HG02610 (cell line): ENCODE results near the gene LDB3.
A peak's percentile ranks its signal among the peaks of the same experiment; 100 is the strongest.

Source experiments
- ATAC-seq: cut with Tn5 transposase; IDR thresholded peaks from one replicate; pipeline ENCODE4 v1.9.1; 2021; ENCODE audit warnings: mild to moderate bottlenecking, moderate library complexity; ENCODE audit not compliant: unreplicated experiment

Gene LDB3

DNA sequence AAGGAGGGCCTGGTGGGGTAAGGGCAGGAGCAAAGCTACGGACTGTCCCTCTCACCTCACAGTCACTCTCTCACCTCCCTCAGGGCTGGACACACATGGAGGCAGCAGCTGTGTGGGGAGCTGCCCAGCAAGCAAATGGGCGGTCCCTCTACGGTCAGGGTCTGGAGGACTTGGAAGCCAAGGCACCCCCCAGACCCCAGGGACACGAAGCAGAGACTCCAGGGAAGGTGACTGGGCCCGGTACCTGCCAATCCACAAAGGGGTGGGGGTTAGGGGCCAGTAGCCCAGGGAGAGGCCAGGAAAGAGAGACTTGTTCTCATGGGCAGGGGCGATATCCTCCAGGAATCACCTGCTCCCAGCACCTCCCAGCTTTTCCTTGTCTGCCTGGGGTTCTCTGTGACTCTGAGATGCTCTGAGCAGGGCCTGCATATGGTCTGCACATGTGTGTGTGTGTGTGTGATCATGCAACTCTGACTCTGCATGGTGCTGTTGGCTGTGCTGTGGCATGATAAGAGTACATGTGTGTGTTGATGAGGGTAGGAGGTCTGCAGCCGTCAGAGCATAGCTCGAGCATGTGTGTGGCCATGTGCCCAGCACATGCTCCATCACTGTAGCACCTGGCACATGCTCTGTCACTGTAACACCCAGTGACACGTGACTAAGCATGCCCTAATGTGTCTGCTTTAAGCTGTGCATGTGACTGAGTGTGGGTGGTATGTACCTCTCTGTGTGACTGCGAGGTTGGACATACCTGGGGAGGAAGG lies 4.6 kb upstream of the LDB3 start:
- ATAC-seq: no peak

- no peak for ATAC-seq
Observed at GRCh38 chr10:86664341-86665217, 3.7 kb upstream of the LDB3 start.

GRCh38 chr10:86665218-86665607 lies 3.1 kb upstream of the LDB3 start:
- ATAC-seq: no peak

- no peak for ATAC-seq
Observed at GRCh38 chr10:86665868-86666267, 2.4 kb upstream of the LDB3 start.

GRCh38 chr10:86666538-86666937 lies 1.8 kb upstream of the LDB3 start:
- no peak for ATAC-seq

DNA sequence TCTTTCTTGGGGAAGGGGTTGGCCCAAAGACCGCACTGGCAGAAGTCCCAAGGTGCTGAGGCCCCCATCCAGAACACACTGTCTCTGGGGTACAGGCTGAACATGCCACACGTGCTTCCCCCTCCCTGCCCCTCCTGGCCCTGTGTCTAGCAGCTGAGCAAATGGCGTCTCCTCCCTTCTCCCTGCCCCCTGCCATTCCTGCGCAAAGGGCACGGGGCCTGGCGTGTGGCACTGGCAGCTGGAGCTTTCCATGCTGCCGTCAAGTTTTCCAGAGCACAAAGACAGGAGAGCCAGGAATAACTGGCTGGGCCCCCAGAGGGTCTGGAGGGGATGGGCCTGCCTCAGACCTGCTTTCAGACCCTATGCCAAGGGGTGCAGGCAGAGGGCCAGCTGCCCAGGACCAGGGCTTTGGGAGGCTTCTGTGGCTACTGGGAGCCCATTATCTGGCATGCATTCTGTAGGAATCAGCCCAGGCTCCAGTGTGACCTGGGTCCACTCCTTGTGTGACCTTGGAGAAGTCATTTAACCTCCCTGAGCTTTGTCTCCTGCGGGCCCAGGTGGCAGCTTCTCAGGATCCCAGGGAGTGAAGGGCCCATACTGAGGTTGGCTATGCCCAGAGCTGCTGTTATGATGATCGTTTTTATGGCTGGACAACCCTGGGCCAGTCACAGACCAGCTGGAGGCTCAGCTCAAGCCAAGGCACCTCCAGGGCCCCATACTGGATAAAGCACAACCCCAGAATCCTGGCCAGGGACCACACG lies 710 bp upstream of the LDB3 start:
- ATAC-seq: no peak

DNA sequence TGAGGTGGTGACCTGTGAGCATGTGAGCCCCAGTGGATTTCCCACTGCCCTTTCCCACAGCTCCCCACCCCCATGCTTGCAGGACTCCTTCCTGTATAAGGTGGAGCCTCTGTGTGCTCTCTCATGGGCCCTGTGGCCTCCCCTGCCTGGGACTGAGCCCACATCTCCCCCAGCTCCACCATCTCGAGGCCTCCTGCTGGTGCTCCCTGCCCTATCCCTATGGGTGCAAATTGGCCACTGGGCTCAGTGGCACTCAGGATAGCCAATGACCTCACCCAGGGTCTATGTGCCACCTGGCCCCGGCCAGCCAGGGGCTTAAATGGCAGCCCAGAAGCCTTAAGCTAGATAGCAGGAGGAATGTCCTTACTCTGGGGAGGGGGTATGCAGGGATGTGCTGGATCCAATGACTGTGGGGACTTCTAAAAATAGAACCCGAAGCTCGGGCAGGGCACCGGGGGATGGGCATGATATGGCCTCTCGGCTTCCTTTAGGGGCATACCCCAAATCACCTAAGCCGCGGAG lies 2.0 kb downstream of the LDB3 start:
- ATAC-seq: no peak

- ATAC-seq: no peak
Observed at GRCh38 chr10:86670876-86671275, 2.6 kb downstream of the LDB3 start.

DNA sequence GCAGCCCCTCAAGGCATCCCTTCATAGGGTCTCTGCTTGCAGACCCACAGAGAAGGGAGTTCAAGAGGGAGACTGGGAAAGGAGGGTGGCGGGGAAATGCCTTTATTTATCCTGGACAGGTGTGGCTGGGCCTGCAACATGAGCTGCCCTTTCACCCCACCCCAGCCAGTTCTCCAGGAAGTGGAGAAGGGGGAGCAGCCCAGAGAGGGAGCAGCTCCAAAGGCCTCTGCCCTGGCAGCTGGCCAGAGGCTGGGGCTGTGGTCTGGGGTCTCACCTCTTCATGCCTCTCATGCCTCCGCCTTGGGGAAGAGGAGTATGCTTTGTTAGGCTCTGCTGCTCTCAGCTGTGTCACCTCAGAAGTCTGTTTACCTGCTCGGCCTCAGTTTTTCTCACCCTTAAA lies 3.1 kb downstream of the LDB3 start:
- no peak for ATAC-seq

GRCh38 chr10:86671985-86672710 lies 3.8 kb downstream of the LDB3 start:
- no peak for ATAC-seq

- no peak for ATAC-seq
Observed at GRCh38 chr10:86673216-86673826, 5.0 kb downstream of the LDB3 start.

- ATAC-seq: no peak
Observed at GRCh38 chr10:86673827-86674581, 5.7 kb downstream of the LDB3 start.

GRCh38 chr10:86674912-86675311 lies 6.6 kb downstream of the LDB3 start:
- no peak for ATAC-seq

- no peak for ATAC-seq
Observed at GRCh38 chr10:86677374-86677773, 9.1 kb downstream of the LDB3 start.

DNA sequence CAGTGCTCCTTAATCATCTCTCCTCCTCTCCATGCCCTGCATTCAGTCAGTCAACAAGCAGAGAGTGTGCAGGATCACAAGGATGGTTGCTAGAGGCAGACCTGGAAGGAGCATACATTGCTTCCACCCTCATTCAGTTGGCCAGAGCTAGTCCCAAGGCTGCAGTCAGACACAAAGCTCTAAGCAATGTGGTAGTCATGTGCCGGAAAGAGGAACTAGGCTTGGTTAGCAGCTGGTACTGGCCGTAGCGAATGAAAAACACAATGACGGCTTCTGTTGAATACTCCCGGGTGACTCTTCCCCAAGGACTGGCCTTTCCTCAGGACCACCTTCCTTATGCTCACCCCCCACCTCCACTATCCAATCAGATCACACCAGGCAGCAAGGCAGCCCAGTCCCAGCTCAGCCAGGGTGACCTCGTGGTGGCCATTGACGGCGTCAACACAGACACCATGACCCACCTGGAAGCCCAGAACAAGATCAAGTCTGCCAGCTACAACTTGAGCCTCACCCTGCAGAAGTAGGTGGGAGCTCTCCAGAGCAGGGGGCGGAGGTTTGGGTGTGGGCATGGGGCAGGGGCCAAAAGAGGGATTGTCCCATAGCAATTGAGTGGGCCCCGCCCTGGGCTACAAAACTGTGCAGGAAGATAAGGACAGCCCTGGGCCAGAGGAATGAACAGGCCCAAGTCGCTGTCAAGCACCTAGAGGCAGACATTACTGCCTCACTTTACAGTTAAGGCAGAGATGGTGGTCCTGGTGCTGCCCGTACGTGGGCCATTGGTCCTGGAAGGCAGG lies 10.9 kb downstream of the LDB3 start:
- ATAC-seq: peak; percentile 42

DNA sequence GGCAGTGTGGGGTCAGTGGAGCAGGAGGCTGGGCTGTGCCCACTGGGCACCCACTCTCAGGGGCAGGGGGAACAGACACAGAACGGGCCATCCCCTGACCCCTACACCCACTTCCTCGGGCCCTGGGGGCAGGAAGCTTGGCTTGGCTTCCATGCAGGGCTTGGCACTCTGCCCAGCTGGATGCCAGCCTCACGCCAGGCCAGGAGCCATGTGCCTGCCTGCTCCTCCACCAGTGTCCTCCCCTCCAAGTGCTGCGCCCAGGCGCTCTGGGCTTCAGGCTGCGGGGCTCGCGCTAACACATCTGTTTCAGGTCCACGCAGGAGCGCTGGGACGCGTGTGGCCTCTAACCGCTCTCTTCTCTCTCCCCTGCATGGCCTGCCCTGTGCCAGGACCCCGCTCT lies 12.7 kb downstream of the LDB3 start:
- ATAC-seq: no peak

GRCh38 chr10:86681722-86682386 lies 13.5 kb downstream of the LDB3 start:
- ATAC-seq: no peak

DNA sequence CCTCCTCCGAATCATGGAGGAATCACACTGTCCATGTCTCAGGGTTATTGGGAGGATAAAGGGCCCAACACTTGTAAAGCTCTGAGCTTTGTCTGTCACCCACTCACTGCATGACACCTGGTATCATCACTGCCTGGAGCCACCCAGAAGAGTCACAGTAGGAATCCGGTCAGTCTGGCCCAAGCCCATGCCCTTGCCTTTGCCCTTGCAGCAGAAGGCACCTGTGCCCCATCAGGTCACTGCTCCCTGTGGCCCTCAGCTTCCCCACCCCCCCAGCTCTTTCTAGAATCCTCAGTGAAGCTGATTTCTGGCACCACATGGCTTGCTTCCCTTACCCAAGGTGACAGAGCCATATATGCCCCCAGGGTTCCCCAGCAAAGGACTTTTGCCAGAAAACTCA lies 14.4 kb downstream of the LDB3 start:
- no peak for ATAC-seq
